Naive B cell (primary cell): ENCODE results near the gene C2orf76. TPM values are rescaled to one million over a fixed set of nuclear protein-coding genes. Genes with fewer than 3 reads are reported as not detected.

Experiments
- ATAC-seq, 2 donors: fragments of 150-1000 bp; cut with Tn5 transposase; 2 replicates each; pipeline ENCODE4 v1.10.0; 2021; ENCODE audit warnings: low read depth in 2 of 2, mild to moderate bottlenecking in 2 of 2, moderate library complexity in 2 of 2
- DNase-seq: peaks from one replicate; pipeline ENCODE4 v3.0.0; 2022
- H3K27ac Mint-ChIP-seq, 6 donors: one replicate each; pipeline ENCODE4 v1.8.0; 2020 to 2022; ENCODE audit warnings: mild to moderate bottlenecking in 6 of 6, mixed read lengths in 6 of 6, moderate library complexity in 5 of 6, inconsistent platforms in 2 of 6
- H3K27me3 Mint-ChIP-seq, 3 donors: one replicate each; pipeline ENCODE4 v1.8.0; 2021 to 2022; ENCODE audit warnings: mixed read lengths in 3 of 3, mild to moderate bottlenecking in 1 of 3
- H3K36me3 Mint-ChIP-seq, 2 donors: one replicate each; pipeline ENCODE4 v1.8.0; 2020 to 2022; ENCODE audit warnings: mixed read lengths in 2 of 2, inconsistent platforms in 1 of 2, mild to moderate bottlenecking in 1 of 2
- H3K4me1 Mint-ChIP-seq, 3 donors: one replicate each; pipeline ENCODE4 v1.8.0; 2020 to 2022; ENCODE audit warnings: mixed read lengths in 3 of 3, inconsistent platforms in 1 of 3, mild to moderate bottlenecking in 1 of 3, moderate library complexity in 1 of 3
- H3K4me3 Mint-ChIP-seq, 8 donors: one replicate each; pipeline ENCODE4 v1.8.0; 2020 to 2022; ENCODE audit warnings: mild to moderate bottlenecking in 8 of 8, mixed read lengths in 8 of 8, moderate library complexity in 8 of 8, inconsistent platforms in 2 of 8
- H3K9me3 Mint-ChIP-seq, 7 donors: one replicate each; pipeline ENCODE4 v1.8.0; 2020 to 2022; ENCODE audit warnings: mixed read lengths in 7 of 7, mild to moderate bottlenecking in 5 of 7, inconsistent platforms in 2 of 7, moderate library complexity in 1 of 7
- polyA plus RNA-seq, 6 donors: library from polyadenylated mRNA; unstranded; fragments of 300-500 nt; fragmentation: Illumina TruSeq; gene quantifications; one replicate each; pipeline ENCODE4 v1.2.3, GENCODE V29; 2021; ENCODE audit warnings: low read depth in 6 of 6

Gene C2orf76
- polyA plus RNA-seq, 6 donors from 2014 or later = 19.2 to 29.0 (median 25.2) TPM

DNA sequence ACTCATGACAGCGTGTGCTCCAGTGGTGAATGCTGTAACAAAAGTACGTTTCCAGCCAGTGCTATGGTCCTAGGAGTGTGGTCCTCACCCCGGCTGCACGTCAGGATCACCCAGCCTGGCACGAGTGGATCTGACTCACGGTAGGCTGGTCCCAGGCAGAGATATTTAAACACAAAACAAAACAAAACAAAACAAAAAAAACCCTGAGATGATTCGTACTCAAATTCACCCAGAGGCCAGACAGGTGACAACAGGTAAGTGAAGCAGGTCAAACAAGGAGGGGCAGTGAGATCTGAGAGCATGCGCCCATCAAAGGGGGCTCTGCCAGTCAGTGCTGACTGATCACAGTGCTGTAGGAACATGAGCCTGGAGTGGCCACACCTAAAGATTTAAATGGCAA, 43.2 kb downstream of the C2orf76 start:
- H3K27ac Mint-ChIP-seq = peak overlapping the region in 2 of 6 donors; percentile 32 to 34
- ATAC-seq = no peak

DNA sequence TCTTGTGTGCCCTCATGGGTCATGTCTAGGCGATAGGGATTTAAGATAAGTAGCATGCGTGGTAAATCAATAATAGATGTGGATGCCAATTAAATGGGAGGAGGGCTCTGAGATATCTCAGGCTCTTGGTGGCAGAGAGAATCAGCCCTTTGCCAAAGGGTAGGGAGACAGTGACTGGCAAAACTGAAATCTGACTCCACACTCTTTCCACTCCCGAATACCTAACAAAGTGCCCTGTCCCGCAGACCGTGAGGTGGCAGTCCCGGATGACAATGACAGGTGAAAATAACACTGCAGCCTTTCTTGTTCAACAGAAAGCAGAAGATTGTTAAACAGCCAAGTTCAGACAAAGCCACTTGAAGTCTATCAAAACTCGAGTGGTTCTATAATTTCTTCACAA, 47.0 kb downstream of the C2orf76 start:
- ATAC-seq (no peak), DNase-seq (no peak)
- Mint-ChIP-seq H3K9me3 (no peaks in the 10 kb centered on the region), H3K4me1 (no peaks in the 10 kb centered on the region), H3K27me3 (no peaks in the 10 kb centered on the region), H3K36me3 (peaks cover 0 to 13% of the 10 kb centered on the region in 2 donors), H3K27ac (peak overlapping the region in 1 of 6 donors; percentile 32), H3K4me3 (no peak overlapping the region)

More for the DNA sequence above, 43.2 kb downstream of the C2orf76 start:
- H3K9me3 Mint-ChIP-seq = no peaks in the 10 kb centered on the region
- no peaks in the 10 kb centered on the region for H3K4me1 Mint-ChIP-seq
- DNase-seq = no peak
- H3K36me3 Mint-ChIP-seq = peaks cover 0 to 9% of the 10 kb centered on the region in 2 donors
- peak overlapping the region in 2 of 8 donors; percentile 3 to 9 for H3K4me3 Mint-ChIP-seq
- no peaks in the 10 kb centered on the region for H3K27me3 Mint-ChIP-seq

DNA sequence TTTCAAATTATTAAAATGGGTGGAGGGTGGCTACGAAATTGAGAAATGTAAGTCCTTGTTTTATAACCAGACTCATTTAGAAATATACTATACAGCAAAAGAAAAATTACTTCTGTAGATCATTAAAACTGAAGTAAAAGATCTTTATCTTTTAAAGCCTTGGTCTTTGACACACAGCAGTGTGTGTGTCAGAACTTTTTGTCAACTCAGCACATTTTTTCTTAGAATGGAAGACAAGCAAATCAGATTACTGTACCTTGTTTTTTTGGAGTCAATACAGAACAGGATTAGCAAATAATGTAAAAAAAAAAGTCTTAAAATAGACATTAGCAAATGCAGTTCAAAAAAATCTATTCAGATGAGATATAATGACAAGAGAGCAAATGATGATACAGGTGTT, 49.1 kb downstream of the C2orf76 start:
- Mint-ChIP-seq H3K27me3 (no peaks in the 10 kb centered on the region), H3K4me1 (peaks cover 0 to 11% (median 6%) of the 10 kb centered on the region in 3 donors), H3K27ac (no peak overlapping the region), H3K36me3 (peaks cover 0 to 11% of the 10 kb centered on the region in 2 donors), H3K9me3 (no peaks in the 10 kb centered on the region), H3K4me3 (no peak overlapping the region)
- ATAC-seq = no peak
- no peak for DNase-seq

DNA sequence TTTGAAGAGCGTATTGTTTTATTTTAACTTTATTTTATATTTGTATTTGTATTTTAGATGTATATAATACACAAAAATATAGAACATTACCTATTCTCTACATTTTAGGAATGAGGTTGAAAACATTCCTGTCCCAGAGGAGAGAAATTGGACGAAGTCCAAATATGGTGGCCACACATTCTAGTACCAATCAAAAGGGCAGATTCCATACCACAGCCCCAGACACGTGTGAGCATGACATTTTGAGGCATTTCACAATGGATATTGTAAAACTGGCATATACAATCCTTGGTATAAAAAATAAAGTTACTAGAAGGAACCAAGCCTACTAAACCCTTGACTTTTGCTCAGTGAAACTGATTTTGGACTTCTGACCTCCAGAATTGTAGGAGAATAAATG, 50.6 kb downstream of the C2orf76 start:
- no peak overlapping the region for H3K4me3 Mint-ChIP-seq
- H3K27me3 Mint-ChIP-seq = no peaks in the 10 kb centered on the region

DNA sequence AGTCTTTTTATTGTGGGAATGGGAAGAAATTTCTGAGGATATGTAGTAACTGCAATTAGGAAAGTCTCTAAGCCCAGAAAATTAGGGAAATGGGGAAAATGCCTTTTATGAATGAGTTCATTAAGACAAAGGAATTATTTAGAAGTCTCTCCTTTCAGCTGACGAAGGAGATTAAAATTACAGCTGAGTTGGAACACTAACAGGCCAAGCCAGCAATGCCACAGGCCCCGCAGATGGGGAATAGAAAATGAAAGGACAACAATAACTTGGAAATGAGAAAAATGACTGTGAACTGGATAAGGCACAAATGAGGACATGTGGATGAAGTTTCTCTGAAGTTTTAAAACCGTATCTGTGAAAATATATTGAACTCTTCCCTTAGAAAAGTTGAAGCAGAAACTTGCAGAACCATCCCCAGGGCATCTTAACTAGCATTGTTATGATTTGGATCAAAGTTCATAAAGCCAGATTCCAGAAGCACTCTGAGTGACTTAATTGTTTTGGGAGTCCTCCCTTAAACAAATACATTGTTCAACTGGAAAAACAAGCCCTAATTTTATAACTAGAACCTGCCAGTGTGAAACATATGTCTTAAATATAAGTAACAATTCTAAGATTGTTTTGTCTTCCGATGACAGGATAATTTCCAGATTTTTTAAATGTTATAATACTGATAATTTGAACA, 51.3 kb downstream of the C2orf76 start:
- H3K9me3 Mint-ChIP-seq = no peaks in the 10 kb centered on the region
- H3K4me3 Mint-ChIP-seq = no peak overlapping the region

More for the DNA sequence above, 50.6 kb downstream of the C2orf76 start:
- Mint-ChIP-seq H3K4me1 (peaks cover under 1 to 17% (median 7%) of the 10 kb centered on the region in 3 donors), H3K27ac (no peak overlapping the region), H3K36me3 (peaks cover 2 to 11% of the 10 kb centered on the region in 2 donors), H3K9me3 (no peaks in the 10 kb centered on the region)
- ATAC-seq (no peak), DNase-seq (no peak)

DNA sequence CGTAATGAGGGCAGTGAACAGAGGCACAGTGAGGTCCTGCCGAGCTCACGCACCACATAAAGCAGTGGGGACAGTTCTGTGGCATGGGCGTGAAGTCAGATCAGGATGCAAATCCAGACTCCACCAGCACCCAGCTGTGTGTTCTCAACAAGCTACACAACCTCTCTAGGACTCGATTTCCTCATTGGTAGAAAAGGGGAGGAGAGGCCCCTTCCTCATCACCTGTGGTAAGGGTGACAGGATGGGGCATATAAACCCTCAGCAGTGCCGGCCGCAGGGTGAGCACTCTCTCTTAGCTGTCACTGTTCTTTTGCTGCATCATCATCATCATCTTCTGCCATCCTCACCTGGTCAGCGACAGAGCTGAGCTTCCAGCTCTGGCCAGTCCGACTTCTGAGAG, 54.8 kb downstream of the C2orf76 start:
- Mint-ChIP-seq H3K27ac (peak overlapping the region in 2 of 6 donors; percentile 33 to 69), H3K27me3 (no peaks in the 10 kb centered on the region), H3K4me1 (peaks cover 4 to 17% (median 7%) of the 10 kb centered on the region in 3 donors), H3K9me3 (no peaks in the 10 kb centered on the region), H3K4me3 (peak overlapping the region in 2 of 8 donors; percentile 5 to 70), H3K36me3 (peaks cover 7 to 11% of the 10 kb centered on the region in 2 donors)
- ATAC-seq (no peak), DNase-seq (no peak)

More for the DNA sequence above, 51.3 kb downstream of the C2orf76 start:
- ATAC-seq (no peak), DNase-seq (no peak)
- peaks cover 4 to 17% (median 7%) of the 10 kb centered on the region in 3 donors for H3K4me1 Mint-ChIP-seq
- no peaks in the 10 kb centered on the region for H3K27me3 Mint-ChIP-seq
- H3K27ac Mint-ChIP-seq = no peak overlapping the region
- peaks cover 7 to 11% of the 10 kb centered on the region in 2 donors for H3K36me3 Mint-ChIP-seq

DNA sequence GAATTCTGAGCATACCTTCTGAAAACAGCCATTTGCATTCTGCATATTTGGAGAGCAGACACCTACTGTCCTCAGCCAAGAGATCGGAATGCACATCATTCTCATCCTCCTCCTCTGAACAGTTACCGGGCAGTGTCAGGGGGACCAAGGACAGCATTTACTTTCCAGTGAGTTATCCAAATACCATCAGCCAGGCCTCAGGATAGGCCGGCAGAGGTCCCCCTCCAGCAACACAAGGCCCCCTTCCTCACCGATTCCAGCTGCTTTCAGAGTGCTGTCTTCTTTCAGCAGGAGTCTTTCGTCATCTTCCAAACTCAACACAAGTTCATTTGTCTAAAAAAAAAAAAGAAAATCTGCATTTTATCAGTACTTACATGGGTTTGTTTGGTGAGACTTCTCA, 55.3 kb downstream of the C2orf76 start:
- Mint-ChIP-seq H3K27ac (peak overlapping the region in 1 of 6 donors; percentile 75), H3K36me3 (peaks cover 7 to 11% of the 10 kb centered on the region in 2 donors), H3K4me3 (peak overlapping the region in 1 of 8 donors; percentile 5), H3K9me3 (no peaks in the 10 kb centered on the region), H3K27me3 (no peaks in the 10 kb centered on the region), H3K4me1 (peaks cover 4 to 17% (median 7%) of the 10 kb centered on the region in 3 donors)
- DNase-seq (no peak), ATAC-seq (no peak)

DNA sequence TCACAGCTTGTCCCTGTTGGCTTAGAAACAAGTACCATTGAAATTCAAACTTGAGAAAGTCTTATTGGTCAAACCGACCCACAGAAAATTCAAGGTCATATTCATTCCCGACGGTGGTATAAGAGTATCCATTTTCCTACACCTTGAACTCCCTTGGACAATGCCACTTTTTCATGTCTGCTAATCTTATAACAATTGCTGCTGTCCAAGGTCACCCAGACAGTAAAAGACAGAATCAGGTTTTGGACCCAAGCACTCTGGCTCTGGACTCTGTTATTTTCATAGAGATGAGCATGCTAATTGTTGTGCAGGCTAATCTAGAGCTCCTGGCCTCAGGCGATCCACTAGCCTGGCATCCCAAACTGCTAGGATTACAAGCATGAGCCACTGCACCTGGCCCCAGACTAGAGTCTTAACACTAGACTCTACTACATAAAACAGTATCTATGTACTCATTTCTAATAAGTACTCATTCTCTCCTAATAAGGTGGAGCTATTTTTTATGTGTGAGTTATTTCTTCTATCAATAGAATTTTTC, 57.8 kb downstream of the C2orf76 start:
- H3K4me3 Mint-ChIP-seq = no peak overlapping the region
- no peak for ATAC-seq
- H3K27me3 Mint-ChIP-seq = no peaks in the 10 kb centered on the region
- H3K9me3 Mint-ChIP-seq = no peaks in the 10 kb centered on the region
- DNase-seq = no peak
- H3K4me1 Mint-ChIP-seq = peaks cover 4 to 17% (median 7%) of the 10 kb centered on the region in 3 donors
- no peak overlapping the region for H3K27ac Mint-ChIP-seq
- peaks cover 7 to 11% of the 10 kb centered on the region in 2 donors for H3K36me3 Mint-ChIP-seq

DNA sequence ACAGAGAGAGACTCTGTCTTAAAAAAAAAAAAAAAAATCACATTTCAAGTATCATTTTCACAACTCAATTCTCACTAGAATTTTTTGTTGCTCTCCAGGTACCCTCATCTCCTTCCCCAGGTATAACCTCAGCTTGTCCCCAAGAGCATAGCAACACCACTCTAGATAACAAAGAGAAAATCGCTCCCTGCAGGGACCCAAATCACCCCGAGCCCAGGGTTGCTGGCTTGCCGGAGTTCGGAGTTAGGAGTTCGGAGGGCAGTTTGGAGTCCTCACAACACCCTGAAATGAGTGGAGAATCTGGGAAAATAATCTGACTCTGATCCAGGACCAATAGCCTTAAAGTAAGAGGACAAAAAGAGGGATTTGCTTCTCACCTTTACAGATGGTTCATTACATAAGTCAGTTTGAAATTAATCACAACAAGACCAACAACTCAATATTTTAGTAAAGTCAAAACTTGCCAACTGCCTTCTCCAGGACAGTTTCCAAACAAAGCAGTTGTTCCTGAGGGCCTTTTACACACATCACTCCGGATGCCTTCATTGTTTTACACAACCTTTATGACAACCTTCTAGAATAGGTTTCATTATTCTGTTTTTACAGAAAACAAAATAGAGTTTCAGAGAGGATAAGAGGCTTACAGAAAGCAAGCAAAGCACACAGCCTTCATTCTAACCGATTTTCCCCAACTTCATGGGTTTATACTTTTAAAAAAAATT, 59.1 kb downstream of the C2orf76 start:
- Mint-ChIP-seq H3K27me3 (no peaks in the 10 kb centered on the region), H3K4me1 (peaks cover 1 to 6% (median 4%) of the 10 kb centered on the region in 3 donors), H3K9me3 (no peaks in the 10 kb centered on the region), H3K36me3 (peaks cover 7 to 11% of the 10 kb centered on the region in 2 donors), H3K4me3 (no peak overlapping the region), H3K27ac (peak overlapping the region in 2 of 6 donors; percentile 22 to 32)
- ATAC-seq (no peak), DNase-seq (no peak)

DNA sequence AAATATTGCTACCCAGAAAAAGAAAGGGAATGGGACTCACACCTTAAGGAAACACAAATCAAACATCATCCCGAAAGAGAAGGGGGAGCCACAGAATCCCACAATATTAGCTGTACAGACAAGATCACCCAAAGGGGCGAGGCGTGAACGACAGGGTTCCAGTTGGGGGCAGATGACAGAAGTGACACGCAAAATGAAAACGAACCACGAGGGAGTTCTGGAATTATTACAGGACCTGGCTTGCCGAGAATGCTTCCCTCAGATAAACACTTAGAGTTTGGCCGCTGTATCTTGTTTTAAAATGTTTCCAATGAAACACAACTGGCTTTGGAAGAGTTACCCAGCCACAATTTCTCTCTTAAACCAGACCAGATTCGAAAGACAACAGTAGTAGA, 60.4 kb downstream of the C2orf76 start:
- no peak overlapping the region for H3K4me3 Mint-ChIP-seq
- DNase-seq (no peak), ATAC-seq (no peak)
- H3K9me3 Mint-ChIP-seq = no peaks in the 10 kb centered on the region
- H3K27ac Mint-ChIP-seq = peak overlapping the region in 2 of 6 donors; percentile 21 to 42
- H3K4me1 Mint-ChIP-seq = peaks cover 0 to 4% (median 0%) of the 10 kb centered on the region in 3 donors
- H3K27me3 Mint-ChIP-seq = no peaks in the 10 kb centered on the region
- H3K36me3 Mint-ChIP-seq = peaks cover 6 to 11% of the 10 kb centered on the region in 2 donors

DNA sequence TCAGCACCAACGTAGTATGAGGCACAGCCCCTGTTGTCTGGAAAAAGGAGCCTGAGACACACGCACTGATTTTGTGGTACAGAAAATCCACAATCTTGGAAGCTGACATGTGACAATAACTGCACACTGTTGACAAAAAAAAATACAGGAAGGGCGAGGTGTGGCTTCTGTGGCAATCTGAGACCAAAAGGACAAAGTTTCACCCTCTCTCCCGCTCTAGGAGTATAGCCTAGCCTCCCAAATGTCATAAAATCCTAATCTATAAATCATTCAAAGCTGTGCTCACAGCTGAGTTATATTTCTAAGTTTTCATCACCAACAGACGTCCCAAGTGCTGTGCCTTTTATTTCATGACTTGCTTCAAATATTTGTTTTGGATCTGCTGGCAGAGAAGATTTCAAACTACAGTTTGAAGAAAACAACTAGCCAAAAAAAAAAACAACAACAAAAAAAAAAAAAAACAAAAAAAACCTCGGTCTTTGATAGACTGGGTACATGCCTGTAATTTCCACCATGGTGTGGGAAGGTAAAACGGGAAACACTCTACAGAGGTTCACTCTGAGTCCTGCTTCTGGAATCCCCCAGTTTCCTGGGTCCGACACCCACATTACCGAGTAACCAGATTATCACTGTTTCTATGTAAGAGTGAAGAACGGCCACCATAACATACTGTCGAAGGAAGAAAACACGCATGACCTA, 61.0 kb downstream of the C2orf76 start:
- ATAC-seq (no peak), DNase-seq (no peak)
- H3K4me3 Mint-ChIP-seq = no peak overlapping the region
- H3K9me3 Mint-ChIP-seq = no peaks in the 10 kb centered on the region
- H3K4me1 Mint-ChIP-seq = no peaks in the 10 kb centered on the region
- H3K36me3 Mint-ChIP-seq = peaks cover under 1 to 11% of the 10 kb centered on the region in 2 donors
- H3K27ac Mint-ChIP-seq = peak overlapping the region in 2 of 6 donors; percentile 21 to 42
- H3K27me3 Mint-ChIP-seq = no peaks in the 10 kb centered on the region

DNA sequence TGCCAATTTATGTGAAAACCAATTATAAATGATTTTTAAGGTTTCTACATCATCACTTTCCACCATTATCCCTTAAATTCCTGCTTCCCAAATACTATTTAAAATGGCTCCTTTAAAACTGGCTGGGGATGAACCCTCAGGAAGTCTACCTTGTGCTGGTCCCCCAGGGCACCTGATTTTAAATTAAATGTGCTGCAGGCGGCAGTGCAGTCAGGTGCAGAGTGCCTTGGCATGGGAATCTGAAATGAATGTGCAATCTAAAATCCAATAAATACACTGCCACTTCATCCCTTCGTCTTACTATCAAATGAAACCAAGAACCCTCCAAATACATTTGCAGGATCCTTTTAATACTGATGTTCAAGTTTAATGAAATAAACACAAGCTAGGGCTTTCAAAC, 61.8 kb downstream of the C2orf76 start:
- DNase-seq (no peak), ATAC-seq (no peak)
- no peak overlapping the region for H3K4me3 Mint-ChIP-seq
- peak overlapping the region in 1 of 6 donors; percentile 59 for H3K27ac Mint-ChIP-seq
- no peaks in the 10 kb centered on the region for H3K9me3 Mint-ChIP-seq
- peaks cover 7 to 11% of the 10 kb centered on the region in 2 donors for H3K36me3 Mint-ChIP-seq
- H3K4me1 Mint-ChIP-seq = no peaks in the 10 kb centered on the region
- no peaks in the 10 kb centered on the region for H3K27me3 Mint-ChIP-seq

DNA sequence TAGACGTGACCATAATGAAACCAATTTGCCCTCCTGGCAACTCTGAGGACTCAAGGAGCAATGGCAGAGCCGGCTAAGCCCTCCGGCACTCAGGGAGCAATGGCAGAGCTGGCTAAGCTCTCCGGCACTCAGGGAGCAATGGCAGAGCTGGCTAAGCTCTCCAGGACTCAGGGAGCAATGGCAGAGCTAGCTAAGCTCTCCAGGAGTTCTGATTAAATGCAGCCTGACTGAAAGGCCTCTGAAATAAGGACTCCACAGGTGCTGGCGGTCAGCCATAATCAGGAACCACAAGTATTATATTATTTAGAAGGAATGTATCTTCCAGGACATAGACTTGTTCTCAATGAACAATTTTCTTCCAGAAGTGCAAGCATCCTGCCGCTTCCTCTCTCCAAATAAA, 65.2 kb downstream of the C2orf76 start:
- H3K27me3 Mint-ChIP-seq = no peaks in the 10 kb centered on the region

More for the DNA sequence above, 65.2 kb downstream of the C2orf76 start:
- DNase-seq (no peak), ATAC-seq (no peak)
- no peak overlapping the region for H3K4me3 Mint-ChIP-seq
- H3K4me1 Mint-ChIP-seq = no peaks in the 10 kb centered on the region
- no peaks in the 10 kb centered on the region for H3K9me3 Mint-ChIP-seq
- H3K27ac Mint-ChIP-seq = no peak overlapping the region
- H3K36me3 Mint-ChIP-seq = peaks cover 8 to 11% of the 10 kb centered on the region in 2 donors
